ENCODE results near the gene PRR13.

- no peak for TF ChIP-seq EZH2 (IDR thresholded peaks at IDR 0.05)
- no peak for TF ChIP-seq POLR2AphosphoS5 (IDR thresholded peaks at IDR 0.05; ENCODE audit: borderline replicate concordance, low read depth, low read length)
Measured at GRCh38 chr12:53474077-53474476, 32.5 kb downstream of the PRR13 start.
